ENCODE results near the gene TSTD2.
A peak's percentile ranks its signal among the peaks of the same experiment; 100 is the strongest.
"Not testable (repeated sequence)": the region's sequence is repeated elsewhere in the genome, so short reads cannot be mapped to it uniquely, and the experiment has no call there.

TSTD2 gene

GRCh38 chr9:97575673-97576200 lies 57.4 kb downstream of the TSTD2 start:
- ATAC-seq = no peak
- no peak for TF ChIP-seq ISL1 (CRISPR knock-in tag; IDR thresholded peaks at IDR 0.05)
- no peak for TF ChIP-seq TCF4 (CRISPR knock-in tag; IDR thresholded peaks at IDR 0.05; ENCODE audit: borderline replicate concordance)
- TF ChIP-seq ZNF565 (CRISPR knock-in tag; conservative IDR thresholded peaks at IDR 0.05; ENCODE audit: low read depth) = no peak
- no peak for TF ChIP-seq CSDC2 (CRISPR knock-in tag; IDR thresholded peaks at IDR 0.05)
- TF ChIP-seq SNAI2 (CRISPR knock-in tag; IDR thresholded peaks at IDR 0.05) = no peak
- TF ChIP-seq ZFP3 (CRISPR knock-in tag; IDR thresholded peaks at IDR 0.05) = no peak
- TF ChIP-seq ZNF8 (CRISPR knock-in tag; IDR thresholded peaks at IDR 0.05) = no peak
- no peak for TF ChIP-seq TOX (CRISPR knock-in tag; IDR thresholded peaks at IDR 0.05; ENCODE audit: borderline replicate concordance)
- no peak for TF ChIP-seq OSR1 (CRISPR knock-in tag; IDR thresholded peaks at IDR 0.05)

DNA sequence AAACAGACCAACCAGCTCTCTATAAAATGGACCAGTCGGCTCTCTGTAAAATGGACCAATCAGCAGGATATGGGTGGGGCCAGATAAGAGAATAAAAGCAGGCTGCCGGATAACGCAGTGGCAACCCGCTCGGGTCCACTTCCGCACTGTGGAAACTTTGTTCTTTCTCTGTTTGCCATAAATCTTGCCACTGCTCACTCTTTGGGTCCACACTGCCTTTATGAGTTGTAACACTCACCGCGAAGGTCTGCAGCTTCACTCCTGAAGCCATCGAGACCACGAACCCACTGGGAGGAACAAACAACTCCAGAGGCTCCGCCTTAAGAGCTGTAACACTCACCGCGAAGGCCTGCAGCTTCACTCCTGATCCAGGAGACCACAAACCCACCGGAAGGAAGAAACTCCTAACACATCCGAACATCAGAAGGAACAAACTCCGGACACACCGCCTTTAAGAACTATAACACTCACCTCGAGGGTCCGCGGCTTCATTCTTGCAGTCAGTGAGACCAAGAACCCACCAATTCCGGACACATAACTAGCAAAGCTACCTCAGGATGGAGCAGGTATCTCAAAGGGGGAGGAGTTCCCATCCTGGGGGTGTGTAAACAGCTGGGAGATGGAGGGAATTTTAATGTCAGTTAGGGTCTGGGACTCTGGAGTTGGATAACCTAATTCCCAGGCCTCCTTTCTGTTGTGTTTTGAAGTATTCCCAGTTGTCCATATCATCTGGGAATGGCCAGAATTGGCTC lies 58.1 kb downstream of the TSTD2 start:
- not testable (repeated sequence) for ATAC-seq

GRCh38 chr9:97574101-97574571 lies 59.0 kb downstream of the TSTD2 start:
- ATAC-seq = not testable (repeated sequence)

GRCh38 chr9:97573482-97574073 lies 59.6 kb downstream of the TSTD2 start:
- no peak for ATAC-seq
- TF ChIP-seq OSR1 (CRISPR knock-in tag; IDR thresholded peaks at IDR 0.05) = no peak
- TF ChIP-seq RARB (CRISPR knock-in tag; IDR thresholded peaks at IDR 0.05) = no peak
- no peak for TF ChIP-seq ZNF565 (CRISPR knock-in tag; conservative IDR thresholded peaks at IDR 0.05; ENCODE audit: low read depth)
- no peak for TF ChIP-seq ISL1 (CRISPR knock-in tag; IDR thresholded peaks at IDR 0.05)
- no peak for TF ChIP-seq GLIS3 (CRISPR knock-in tag; IDR thresholded peaks at IDR 0.05)
- TF ChIP-seq, protein P1, sequence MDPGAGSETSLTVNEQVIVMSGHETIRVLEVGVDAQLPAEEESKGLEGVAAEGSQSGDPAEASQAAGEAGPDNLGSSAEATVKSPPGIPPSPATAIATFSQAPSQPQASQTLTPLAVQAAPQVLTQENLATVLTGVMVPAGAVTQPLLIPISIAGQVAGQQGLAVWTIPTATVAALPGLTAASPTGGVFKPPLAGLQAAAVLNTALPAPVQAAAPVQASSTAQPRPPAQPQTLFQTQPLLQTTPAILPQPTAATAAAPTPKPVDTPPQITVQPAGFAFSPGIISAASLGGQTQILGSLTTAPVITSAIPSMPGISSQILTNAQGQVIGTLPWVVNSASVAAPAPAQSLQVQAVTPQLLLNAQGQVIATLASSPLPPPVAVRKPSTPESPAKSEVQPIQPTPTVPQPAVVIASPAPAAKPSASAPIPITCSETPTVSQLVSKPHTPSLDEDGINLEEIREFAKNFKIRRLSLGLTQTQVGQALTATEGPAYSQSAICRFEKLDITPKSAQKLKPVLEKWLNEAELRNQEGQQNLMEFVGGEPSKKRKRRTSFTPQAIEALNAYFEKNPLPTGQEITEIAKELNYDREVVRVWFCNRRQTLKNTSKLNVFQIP (CRISPR knock-in tag; IDR thresholded peaks at IDR 0.05; ENCODE audit: borderline replicate concordance, low read depth) = no peak
- no peak for TF ChIP-seq ZNF70 (CRISPR knock-in tag; IDR thresholded peaks at IDR 0.05)

GRCh38 chr9:97572892-97573365 lies 60.2 kb downstream of the TSTD2 start:
- TF ChIP-seq ISL1 (CRISPR knock-in tag; IDR thresholded peaks at IDR 0.05) (no peak), OSR1 (CRISPR knock-in tag; IDR thresholded peaks at IDR 0.05) (no peak), ZNF8 (CRISPR knock-in tag; IDR thresholded peaks at IDR 0.05) (no peak), ARNTL (CRISPR knock-in tag; IDR thresholded peaks at IDR 0.05; ENCODE audit: borderline replicate concordance, low read depth) (no peak), SNAI2 (CRISPR knock-in tag; IDR thresholded peaks at IDR 0.05) (no peak), ZFP30 (CRISPR knock-in tag; IDR thresholded peaks at IDR 0.05) (no peak), ZFP3 (CRISPR knock-in tag; IDR thresholded peaks at IDR 0.05) (no peak), ZNF565 (CRISPR knock-in tag; conservative IDR thresholded peaks at IDR 0.05; ENCODE audit: low read depth) (no peak)
- TF ChIP-seq, protein P1 (CRISPR knock-in tag; IDR thresholded peaks at IDR 0.05; ENCODE audit: borderline replicate concordance, low read depth) = no peak

GRCh38 chr9:97572196-97572891 lies 60.8 kb downstream of the TSTD2 start:
- no peak for TF ChIP-seq ZNF565 (CRISPR knock-in tag; conservative IDR thresholded peaks at IDR 0.05; ENCODE audit: low read depth)
- ATAC-seq = no peak

More at GRCh38 chr9:97572892-97573365, 60.2 kb downstream of the TSTD2 start:
- ATAC-seq = no peak

- peak; percentile 48 for ATAC-seq
- TF ChIP-seq TCF4 (CRISPR knock-in tag; IDR thresholded peaks at IDR 0.05; ENCODE audit: borderline replicate concordance) = no peak
- no peak for TF ChIP-seq GLIS3 (CRISPR knock-in tag; IDR thresholded peaks at IDR 0.05)
- no peak for TF ChIP-seq ZNF70 (CRISPR knock-in tag; IDR thresholded peaks at IDR 0.05)
- no peak for TF ChIP-seq CSDC2 (CRISPR knock-in tag; IDR thresholded peaks at IDR 0.05)
- TF ChIP-seq, protein P2, sequence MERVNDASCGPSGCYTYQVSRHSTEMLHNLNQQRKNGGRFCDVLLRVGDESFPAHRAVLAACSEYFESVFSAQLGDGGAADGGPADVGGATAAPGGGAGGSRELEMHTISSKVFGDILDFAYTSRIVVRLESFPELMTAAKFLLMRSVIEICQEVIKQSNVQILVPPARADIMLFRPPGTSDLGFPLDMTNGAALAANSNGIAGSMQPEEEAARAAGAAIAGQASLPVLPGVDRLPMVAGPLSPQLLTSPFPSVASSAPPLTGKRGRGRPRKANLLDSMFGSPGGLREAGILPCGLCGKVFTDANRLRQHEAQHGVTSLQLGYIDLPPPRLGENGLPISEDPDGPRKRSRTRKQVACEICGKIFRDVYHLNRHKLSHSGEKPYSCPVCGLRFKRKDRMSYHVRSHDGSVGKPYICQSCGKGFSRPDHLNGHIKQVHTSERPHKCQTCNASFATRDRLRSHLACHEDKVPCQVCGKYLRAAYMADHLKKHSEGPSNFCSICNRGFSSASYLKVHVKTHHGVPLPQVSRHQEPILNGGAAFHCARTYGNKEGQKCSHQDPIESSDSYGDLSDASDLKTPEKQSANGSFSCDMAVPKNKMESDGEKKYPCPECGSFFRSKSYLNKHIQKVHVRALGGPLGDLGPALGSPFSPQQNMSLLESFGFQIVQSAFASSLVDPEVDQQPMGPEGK (CRISPR knock-in tag; IDR thresholded peaks at IDR 0.05; ENCODE audit: borderline replicate concordance) = no peak
- no peak for TF ChIP-seq RARB (CRISPR knock-in tag; IDR thresholded peaks at IDR 0.05)
- no peak for TF ChIP-seq OSR1 (CRISPR knock-in tag; IDR thresholded peaks at IDR 0.05)
- no peak for TF ChIP-seq ZNF8 (CRISPR knock-in tag; IDR thresholded peaks at IDR 0.05)
- no peak for TF ChIP-seq TOX (CRISPR knock-in tag; IDR thresholded peaks at IDR 0.05; ENCODE audit: borderline replicate concordance)
- TF ChIP-seq SNAI2 (CRISPR knock-in tag; IDR thresholded peaks at IDR 0.05) = no peak
- TF ChIP-seq, protein P3, sequence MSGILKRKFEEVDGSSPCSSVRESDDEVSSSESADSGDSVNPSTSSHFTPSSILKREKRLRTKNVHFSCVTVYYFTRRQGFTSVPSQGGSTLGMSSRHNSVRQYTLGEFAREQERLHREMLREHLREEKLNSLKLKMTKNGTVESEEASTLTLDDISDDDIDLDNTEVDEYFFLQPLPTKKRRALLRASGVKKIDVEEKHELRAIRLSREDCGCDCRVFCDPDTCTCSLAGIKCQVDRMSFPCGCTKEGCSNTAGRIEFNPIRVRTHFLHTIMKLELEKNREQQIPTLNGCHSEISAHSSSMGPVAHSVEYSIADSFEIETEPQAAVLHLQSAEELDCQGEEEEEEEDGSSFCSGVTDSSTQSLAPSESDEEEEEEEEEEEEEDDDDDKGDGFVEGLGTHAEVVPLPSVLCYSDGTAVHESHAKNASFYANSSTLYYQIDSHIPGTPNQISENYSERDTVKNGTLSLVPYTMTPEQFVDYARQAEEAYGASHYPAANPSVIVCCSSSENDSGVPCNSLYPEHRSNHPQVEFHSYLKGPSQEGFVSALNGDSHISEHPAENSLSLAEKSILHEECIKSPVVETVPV (CRISPR knock-in tag; IDR thresholded peaks at IDR 0.05) = no peak
- TF ChIP-seq, protein P1 (CRISPR knock-in tag; IDR thresholded peaks at IDR 0.05; ENCODE audit: borderline replicate concordance, low read depth) = no peak
Observed at GRCh38 chr9:97571664-97572063, 61.5 kb downstream of the TSTD2 start.
